Measurements from ENCODE around the gene COL21A1.

Gene COL21A1

GRCh38 chr6:56144538-56145324, 102.6 kb downstream of the COL21A1 start:
- no peaks in the 10 kb centered on the region for H3K9me3 ChIP-seq (ENCODE audit: control insufficient read depth, low read length)
- no peaks in the 10 kb centered on the region for H3K27me3 ChIP-seq (ENCODE audit: control insufficient read depth, insufficient read depth, low read length)
- H3K4me3 ChIP-seq (ENCODE audit: low read length), result no peak overlapping the region
- no peaks in the 10 kb centered on the region for H3K36me3 ChIP-seq (ENCODE audit: control insufficient read depth, insufficient read depth, low read length)
- H3K4me1 ChIP-seq (ENCODE audit: control insufficient read depth, insufficient read depth, low read length), result no peaks in the 10 kb centered on the region
- no peak overlapping the region for H3K9ac ChIP-seq (ENCODE audit: low read length)

- H3K27me3 ChIP-seq (ENCODE audit: control insufficient read depth, insufficient read depth, low read length), result no peaks in the 10 kb centered on the region
- H3K9ac ChIP-seq (ENCODE audit: low read length), result no peak overlapping the region
- H3K9me3 ChIP-seq (ENCODE audit: control insufficient read depth, low read length), result no peaks in the 10 kb centered on the region
- no peak overlapping the region for H3K4me3 ChIP-seq (ENCODE audit: low read length)
- H3K36me3 ChIP-seq (ENCODE audit: control insufficient read depth, insufficient read depth, low read length), result no peaks in the 10 kb centered on the region
- H3K4me1 ChIP-seq (ENCODE audit: control insufficient read depth, insufficient read depth, low read length), result no peaks in the 10 kb centered on the region
Observed at GRCh38 chr6:56143796-56144195, 103.6 kb downstream of the COL21A1 start.

GRCh38 chr6:56140090-56140489, 107.3 kb downstream of the COL21A1 start:
- Histone ChIP-seq H3K9ac (ENCODE audit: low read length) (no peak overlapping the region), H3K27me3 (ENCODE audit: control insufficient read depth, insufficient read depth, low read length) (no peaks in the 10 kb centered on the region), H3K4me3 (ENCODE audit: low read length) (no peak overlapping the region), H3K9me3 (ENCODE audit: control insufficient read depth, low read length) (no peaks in the 10 kb centered on the region), H3K4me1 (ENCODE audit: control insufficient read depth, insufficient read depth, low read length) (no peaks in the 10 kb centered on the region), H3K36me3 (ENCODE audit: control insufficient read depth, insufficient read depth, low read length) (no peaks in the 10 kb centered on the region)

GRCh38 chr6:56115715-56116114, 131.7 kb downstream of the COL21A1 start:
- no peaks in the 10 kb centered on the region for H3K4me1 ChIP-seq (ENCODE audit: control insufficient read depth, insufficient read depth, low read length)
- H3K9ac ChIP-seq (ENCODE audit: low read length), result no peak overlapping the region
- no peaks in the 10 kb centered on the region for H3K9me3 ChIP-seq (ENCODE audit: control insufficient read depth, low read length)
- H3K4me3 ChIP-seq (ENCODE audit: low read length), result no peak overlapping the region
- H3K27me3 ChIP-seq (ENCODE audit: control insufficient read depth, insufficient read depth, low read length), result no peaks in the 10 kb centered on the region
- H3K36me3 ChIP-seq (ENCODE audit: control insufficient read depth, insufficient read depth, low read length), result no peaks in the 10 kb centered on the region

- no peak overlapping the region for H3K9ac ChIP-seq (ENCODE audit: low read length)
- no peak overlapping the region for H3K4me3 ChIP-seq (ENCODE audit: low read length)
- H3K27me3 ChIP-seq (ENCODE audit: control insufficient read depth, insufficient read depth, low read length), result no peaks in the 10 kb centered on the region
- no peaks in the 10 kb centered on the region for H3K9me3 ChIP-seq (ENCODE audit: control insufficient read depth, low read length)
- H3K4me1 ChIP-seq (ENCODE audit: control insufficient read depth, insufficient read depth, low read length), result no peaks in the 10 kb centered on the region
- H3K36me3 ChIP-seq (ENCODE audit: control insufficient read depth, insufficient read depth, low read length), result no peaks in the 10 kb centered on the region
Observed at GRCh38 chr6:56109149-56109548, 138.2 kb downstream of the COL21A1 start.

GRCh38 chr6:56106231-56106630, 141.1 kb downstream of the COL21A1 start:
- no peak overlapping the region for H3K9ac ChIP-seq (ENCODE audit: low read length)
- no peak overlapping the region for H3K4me3 ChIP-seq (ENCODE audit: low read length)
- H3K9me3 ChIP-seq (ENCODE audit: control insufficient read depth, low read length), result no peaks in the 10 kb centered on the region
- H3K27me3 ChIP-seq (ENCODE audit: control insufficient read depth, insufficient read depth, low read length), result no peaks in the 10 kb centered on the region
- no peaks in the 10 kb centered on the region for H3K36me3 ChIP-seq (ENCODE audit: control insufficient read depth, insufficient read depth, low read length)
- H3K4me1 ChIP-seq (ENCODE audit: control insufficient read depth, insufficient read depth, low read length), result no peaks in the 10 kb centered on the region

- no peaks in the 10 kb centered on the region for H3K27me3 ChIP-seq (ENCODE audit: control insufficient read depth, insufficient read depth, low read length)
- no peak overlapping the region for H3K9ac ChIP-seq (ENCODE audit: low read length)
- H3K36me3 ChIP-seq (ENCODE audit: control insufficient read depth, insufficient read depth, low read length), result no peaks in the 10 kb centered on the region
- H3K4me1 ChIP-seq (ENCODE audit: control insufficient read depth, insufficient read depth, low read length), result no peaks in the 10 kb centered on the region
- no peak overlapping the region for H3K4me3 ChIP-seq (ENCODE audit: low read length)
- H3K9me3 ChIP-seq (ENCODE audit: control insufficient read depth, low read length), result no peaks in the 10 kb centered on the region
Observed at GRCh38 chr6:56104591-56104990, 142.8 kb downstream of the COL21A1 start.

GRCh38 chr6:56102216-56102615, 145.2 kb downstream of the COL21A1 start:
- H3K4me1 ChIP-seq (ENCODE audit: control insufficient read depth, insufficient read depth, low read length), result no peaks in the 10 kb centered on the region
- H3K9ac ChIP-seq (ENCODE audit: low read length), result no peak overlapping the region
- no peak overlapping the region for H3K4me3 ChIP-seq (ENCODE audit: low read length)
- no peaks in the 10 kb centered on the region for H3K36me3 ChIP-seq (ENCODE audit: control insufficient read depth, insufficient read depth, low read length)
- H3K27me3 ChIP-seq (ENCODE audit: control insufficient read depth, insufficient read depth, low read length), result no peaks in the 10 kb centered on the region
- H3K9me3 ChIP-seq (ENCODE audit: control insufficient read depth, low read length), result no peaks in the 10 kb centered on the region

- H3K4me3 ChIP-seq (ENCODE audit: low read length), result no peak overlapping the region
- no peaks in the 10 kb centered on the region for H3K9me3 ChIP-seq (ENCODE audit: control insufficient read depth, low read length)
- no peak overlapping the region for H3K9ac ChIP-seq (ENCODE audit: low read length)
- no peaks in the 10 kb centered on the region for H3K4me1 ChIP-seq (ENCODE audit: control insufficient read depth, insufficient read depth, low read length)
- H3K27me3 ChIP-seq (ENCODE audit: control insufficient read depth, insufficient read depth, low read length), result no peaks in the 10 kb centered on the region
- no peaks in the 10 kb centered on the region for H3K36me3 ChIP-seq (ENCODE audit: control insufficient read depth, insufficient read depth, low read length)
Observed at GRCh38 chr6:56101141-56101553, 146.2 kb downstream of the COL21A1 start.

- Histone ChIP-seq H3K9ac (ENCODE audit: low read length) (no peak overlapping the region), H3K9me3 (ENCODE audit: control insufficient read depth, low read length) (no peaks in the 10 kb centered on the region), H3K27me3 (ENCODE audit: control insufficient read depth, insufficient read depth, low read length) (no peaks in the 10 kb centered on the region), H3K4me3 (ENCODE audit: low read length) (no peak overlapping the region), H3K36me3 (ENCODE audit: control insufficient read depth, insufficient read depth, low read length) (no peaks in the 10 kb centered on the region), H3K4me1 (ENCODE audit: control insufficient read depth, insufficient read depth, low read length) (no peaks in the 10 kb centered on the region)
Observed at GRCh38 chr6:56096946-56097621, 150.3 kb downstream of the COL21A1 start.

GRCh38 chr6:56096541-56096940, 150.8 kb downstream of the COL21A1 start:
- Histone ChIP-seq H3K9me3 (ENCODE audit: control insufficient read depth, low read length) (no peaks in the 10 kb centered on the region), H3K4me1 (ENCODE audit: control insufficient read depth, insufficient read depth, low read length) (peaks cover 2% of the 10 kb centered on the region)

GRCh38 chr6:56093776-56094175, 153.6 kb downstream of the COL21A1 start:
- no peaks in the 10 kb centered on the region for H3K9me3 ChIP-seq (ENCODE audit: control insufficient read depth, low read length)
- peaks cover 5% of the 10 kb centered on the region for H3K4me1 ChIP-seq (ENCODE audit: control insufficient read depth, insufficient read depth, low read length)

More at GRCh38 chr6:56096541-56096940, 150.8 kb downstream of the COL21A1 start:
- H3K9ac ChIP-seq (ENCODE audit: low read length), result no peak overlapping the region
- H3K27me3 ChIP-seq (ENCODE audit: control insufficient read depth, insufficient read depth, low read length), result no peaks in the 10 kb centered on the region
- H3K36me3 ChIP-seq (ENCODE audit: control insufficient read depth, insufficient read depth, low read length), result no peaks in the 10 kb centered on the region
- no peak overlapping the region for H3K4me3 ChIP-seq (ENCODE audit: low read length)

More at GRCh38 chr6:56093776-56094175, 153.6 kb downstream of the COL21A1 start:
- H3K27me3 ChIP-seq (ENCODE audit: control insufficient read depth, insufficient read depth, low read length), result no peaks in the 10 kb centered on the region
- H3K36me3 ChIP-seq (ENCODE audit: control insufficient read depth, insufficient read depth, low read length), result no peaks in the 10 kb centered on the region
- no peak overlapping the region for H3K4me3 ChIP-seq (ENCODE audit: low read length)
- no peak overlapping the region for H3K9ac ChIP-seq (ENCODE audit: low read length)
